LoVo (cell line): Measurements from ENCODE around the gene RPS6KA2.
"Not testable (repeated sequence)": the region's sequence is repeated elsewhere in the genome, so short reads cannot be mapped to it uniquely, and the experiment has no call there.

Experiments
- DNase-seq: peaks from one replicate; pipeline ENCODE4 v3.0.0-alpha.2; 2016; ENCODE audit warnings: low spot score

Gene RPS6KA2

GRCh38 chr6:166553563-166554271 lies 73.3 kb downstream of the RPS6KA2 start:
- no peak for DNase-seq

GRCh38 chr6:166552600-166552999 lies 74.5 kb downstream of the RPS6KA2 start:
- no peak for DNase-seq

GRCh38 chr6:166551754-166552495 lies 75.1 kb downstream of the RPS6KA2 start:
- DNase-seq, result no peak

GRCh38 chr6:166546653-166547052 lies 80.4 kb downstream of the RPS6KA2 start:
- no peak for DNase-seq

GRCh38 chr6:166545156-166546034 lies 81.7 kb downstream of the RPS6KA2 start:
- no peak for DNase-seq

GRCh38 chr6:166544296-166544605 lies 82.8 kb downstream of the RPS6KA2 start:
- DNase-seq, result no peak

GRCh38 chr6:166543603-166544295 lies 83.3 kb downstream of the RPS6KA2 start:
- no peak for DNase-seq

- DNase-seq, result peak; percentile 51
These were observed 84.5 kb downstream of the RPS6KA2 start for GRCh38 chr6:166542580-166542912.

GRCh38 chr6:166541876-166542579 lies 85.0 kb downstream of the RPS6KA2 start:
- DNase-seq, result no peak

GRCh38 chr6:166541366-166541765 lies 85.7 kb downstream of the RPS6KA2 start:
- no peak for DNase-seq

GRCh38 chr6:166540631-166541331 lies 86.3 kb downstream of the RPS6KA2 start:
- peak; percentile 41 for DNase-seq

- no peak for DNase-seq
These were observed 87.5 kb downstream of the RPS6KA2 start for GRCh38 chr6:166539543-166539942.

GRCh38 chr6:166539011-166539385 lies 88.1 kb downstream of the RPS6KA2 start:
- not testable (repeated sequence) for DNase-seq

GRCh38 chr6:166538297-166539010 lies 88.6 kb downstream of the RPS6KA2 start:
- DNase-seq, result no peak

- no peak for DNase-seq
These were observed 92.2 kb downstream of the RPS6KA2 start for GRCh38 chr6:166534658-166535406.

GRCh38 chr6:166533205-166533824 lies 93.7 kb downstream of the RPS6KA2 start:
- no peak for DNase-seq

- DNase-seq, result no peak
These were observed 94.7 kb downstream of the RPS6KA2 start for GRCh38 chr6:166532302-166532701.

GRCh38 chr6:166530211-166531095 lies 96.6 kb downstream of the RPS6KA2 start:
- no peak for DNase-seq
